GM18907 (cell line): Measurements from ENCODE around the gene THSD7B.
"Not testable (repeated sequence)": the region's sequence is repeated elsewhere in the genome, so short reads cannot be mapped to it uniquely, and the experiment has no call there.

Source experiments
- ATAC-seq: cut with Tn5 transposase; IDR thresholded peaks from one replicate; pipeline ENCODE4 v1.9.1; 2021; ENCODE audit warnings: mild to moderate bottlenecking, moderate library complexity; ENCODE audit not compliant: unreplicated experiment

THSD7B gene, protein sequence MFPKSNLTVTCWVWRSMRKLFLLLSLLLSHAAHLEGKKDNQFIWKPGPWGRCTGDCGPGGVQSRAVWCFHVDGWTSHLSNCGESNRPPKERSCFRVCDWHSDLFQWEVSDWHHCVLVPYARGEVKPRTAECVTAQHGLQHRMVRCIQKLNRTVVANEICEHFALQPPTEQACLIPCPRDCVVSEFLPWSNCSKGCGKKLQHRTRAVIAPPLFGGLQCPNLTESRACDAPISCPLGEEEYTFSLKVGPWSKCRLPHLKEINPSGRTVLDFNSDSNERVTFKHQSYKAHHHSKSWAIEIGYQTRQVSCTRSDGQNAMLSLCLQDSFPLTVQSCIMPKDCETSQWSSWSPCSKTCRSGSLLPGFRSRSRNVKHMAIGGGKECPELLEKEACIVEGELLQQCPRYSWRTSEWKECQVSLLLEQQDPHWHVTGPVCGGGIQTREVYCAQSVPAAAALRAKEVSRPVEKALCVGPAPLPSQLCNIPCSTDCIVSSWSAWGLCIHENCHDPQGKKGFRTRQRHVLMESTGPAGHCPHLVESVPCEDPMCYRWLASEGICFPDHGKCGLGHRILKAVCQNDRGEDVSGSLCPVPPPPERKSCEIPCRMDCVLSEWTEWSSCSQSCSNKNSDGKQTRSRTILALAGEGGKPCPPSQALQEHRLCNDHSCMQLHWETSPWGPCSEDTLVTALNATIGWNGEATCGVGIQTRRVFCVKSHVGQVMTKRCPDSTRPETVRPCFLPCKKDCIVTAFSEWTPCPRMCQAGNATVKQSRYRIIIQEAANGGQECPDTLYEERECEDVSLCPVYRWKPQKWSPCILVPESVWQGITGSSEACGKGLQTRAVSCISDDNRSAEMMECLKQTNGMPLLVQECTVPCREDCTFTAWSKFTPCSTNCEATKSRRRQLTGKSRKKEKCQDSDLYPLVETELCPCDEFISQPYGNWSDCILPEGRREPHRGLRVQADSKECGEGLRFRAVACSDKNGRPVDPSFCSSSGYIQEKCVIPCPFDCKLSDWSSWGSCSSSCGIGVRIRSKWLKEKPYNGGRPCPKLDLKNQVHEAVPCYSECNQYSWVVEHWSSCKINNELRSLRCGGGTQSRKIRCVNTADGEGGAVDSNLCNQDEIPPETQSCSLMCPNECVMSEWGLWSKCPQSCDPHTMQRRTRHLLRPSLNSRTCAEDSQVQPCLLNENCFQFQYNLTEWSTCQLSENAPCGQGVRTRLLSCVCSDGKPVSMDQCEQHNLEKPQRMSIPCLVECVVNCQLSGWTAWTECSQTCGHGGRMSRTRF (N-terminal part only)

DNA sequence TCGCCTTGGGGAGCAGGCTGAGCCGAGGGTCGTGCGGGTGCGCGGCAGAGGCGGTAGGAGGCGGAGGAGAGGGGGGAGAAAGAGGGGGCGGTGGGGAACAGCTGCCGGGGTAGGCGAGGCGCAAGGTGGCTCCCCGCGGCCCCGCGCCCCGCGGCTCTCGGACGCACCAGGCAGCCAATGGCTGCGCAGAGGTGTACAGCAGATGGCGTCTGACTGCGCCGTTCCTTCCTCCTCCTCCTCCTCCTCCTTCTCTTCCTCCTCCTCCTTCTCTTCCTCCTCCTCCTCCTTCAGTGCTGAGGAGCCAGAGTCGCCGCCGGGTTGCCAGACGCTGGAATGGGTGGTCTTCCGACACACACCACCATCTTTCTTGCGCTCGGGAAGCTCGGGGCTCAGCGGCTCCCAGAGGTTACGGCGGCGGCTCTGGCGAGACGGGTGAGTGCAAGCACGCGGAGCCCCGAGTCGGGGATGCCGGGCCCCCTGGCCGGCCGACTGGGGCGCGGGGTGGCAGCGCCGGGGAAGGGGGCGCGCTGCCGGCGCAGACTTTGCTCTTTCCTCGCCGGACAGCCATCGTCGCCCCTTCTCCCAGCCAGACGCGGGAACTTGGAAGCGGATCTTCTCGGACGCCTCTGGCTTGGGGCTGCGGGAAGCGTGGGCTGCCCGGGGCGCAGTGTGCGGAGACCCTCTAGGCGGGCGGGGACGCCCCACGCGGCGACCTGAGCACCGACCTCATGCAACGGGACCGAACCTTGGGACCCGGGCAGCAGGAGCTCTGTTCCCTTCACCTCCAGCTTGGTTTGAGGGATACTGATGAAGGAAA, at the start of gene THSD7B:
Gene THSD7B (plus strand): TSS at position 290 of the 817 bp plus-strand sequence. CDS start 116,634 bp downstream, outside the sequence.
- ATAC-seq = no peak

GRCh38 chr2:136718273-136718672, 47.1 kb upstream of the THSD7B start:
- no peak for ATAC-seq

DNA sequence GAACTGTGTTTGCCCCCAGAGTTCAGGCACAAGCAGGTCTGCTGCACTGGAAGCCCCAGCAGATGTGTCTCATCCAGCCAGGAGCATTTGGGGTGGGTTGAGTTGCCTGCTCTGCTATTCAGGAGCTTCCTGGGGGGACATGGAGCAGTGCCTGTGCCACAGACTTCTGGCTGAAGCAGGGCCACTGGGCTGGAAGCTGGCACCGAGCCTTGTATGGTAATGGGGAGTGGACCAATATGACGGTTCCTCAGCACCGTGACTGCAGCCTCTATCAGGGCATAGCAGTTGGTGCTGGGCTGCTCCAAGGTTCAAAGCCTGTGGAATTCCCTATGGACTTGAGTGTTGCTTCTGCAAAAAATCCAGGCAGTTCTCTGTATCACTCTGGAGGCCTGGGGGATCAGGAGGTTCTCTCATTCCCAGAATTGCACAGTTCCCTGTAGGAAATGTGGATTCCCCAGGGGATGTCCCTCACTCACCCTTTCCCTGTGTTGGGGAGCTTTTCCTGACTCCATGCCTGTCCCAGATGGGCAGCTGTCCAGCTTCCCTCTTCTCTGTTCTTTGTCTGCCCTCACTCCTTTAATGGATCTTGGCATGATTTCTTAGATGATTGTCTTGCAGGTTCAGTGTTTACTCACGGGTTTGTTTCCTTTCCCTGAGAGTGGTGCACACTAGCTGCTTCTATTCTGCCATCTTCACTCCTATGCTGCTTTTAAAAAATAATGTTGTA, 37.2 kb upstream of the THSD7B start:
- no peak for ATAC-seq

GRCh38 chr2:136736236-136736635, 29.1 kb upstream of the THSD7B start:
- no peak for ATAC-seq

- ATAC-seq = no peak
Observed at GRCh38 chr2:136738044-136738443, 27.3 kb upstream of the THSD7B start.

- no peak for ATAC-seq
Observed at GRCh38 chr2:136741471-136741870, 23.9 kb upstream of the THSD7B start.

DNA sequence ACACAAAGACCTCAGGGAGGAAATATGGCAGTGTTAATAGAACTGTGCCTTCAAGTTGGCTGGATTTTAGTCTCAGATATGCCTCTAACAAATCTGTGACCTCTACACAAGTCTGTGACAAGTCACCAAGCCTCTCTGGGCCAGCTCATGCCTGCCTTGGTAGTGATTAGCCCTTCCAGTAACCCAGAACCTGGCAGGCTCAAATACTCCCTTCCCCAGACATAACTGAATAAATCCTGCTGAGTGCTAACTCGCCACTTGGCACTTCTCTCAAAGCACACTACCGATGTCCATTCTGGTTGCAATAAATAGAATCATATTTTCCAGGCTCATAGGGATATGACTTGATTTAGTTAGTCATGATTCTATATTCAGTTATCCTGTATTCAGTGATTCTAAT, 15.3 kb upstream of the THSD7B start:
- no peak for ATAC-seq

- no peak for ATAC-seq
Observed at GRCh38 chr2:136751406-136751805, 13.9 kb upstream of the THSD7B start.

DNA sequence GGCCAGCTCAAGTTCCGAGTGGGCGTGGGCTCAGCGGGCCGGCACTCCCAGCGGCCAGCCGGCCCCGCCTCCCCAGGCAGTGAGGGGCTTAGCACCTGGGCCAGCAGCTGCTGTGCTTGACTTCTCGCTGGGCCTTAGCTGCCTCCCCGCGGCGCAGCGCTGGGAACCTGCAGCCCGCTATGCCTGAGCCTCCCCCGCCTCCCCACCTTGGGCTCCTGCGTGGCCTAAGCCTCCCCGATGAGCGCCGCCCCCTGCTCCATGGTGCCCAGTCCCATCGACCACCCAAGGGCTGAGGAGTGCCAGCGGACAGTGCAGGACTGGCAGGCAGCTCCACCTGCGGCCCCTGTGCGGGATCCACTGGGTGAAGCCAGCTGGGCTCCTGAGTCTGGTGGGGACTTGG, 6.8 kb upstream of the THSD7B start:
- ATAC-seq = not testable (repeated sequence)

DNA sequence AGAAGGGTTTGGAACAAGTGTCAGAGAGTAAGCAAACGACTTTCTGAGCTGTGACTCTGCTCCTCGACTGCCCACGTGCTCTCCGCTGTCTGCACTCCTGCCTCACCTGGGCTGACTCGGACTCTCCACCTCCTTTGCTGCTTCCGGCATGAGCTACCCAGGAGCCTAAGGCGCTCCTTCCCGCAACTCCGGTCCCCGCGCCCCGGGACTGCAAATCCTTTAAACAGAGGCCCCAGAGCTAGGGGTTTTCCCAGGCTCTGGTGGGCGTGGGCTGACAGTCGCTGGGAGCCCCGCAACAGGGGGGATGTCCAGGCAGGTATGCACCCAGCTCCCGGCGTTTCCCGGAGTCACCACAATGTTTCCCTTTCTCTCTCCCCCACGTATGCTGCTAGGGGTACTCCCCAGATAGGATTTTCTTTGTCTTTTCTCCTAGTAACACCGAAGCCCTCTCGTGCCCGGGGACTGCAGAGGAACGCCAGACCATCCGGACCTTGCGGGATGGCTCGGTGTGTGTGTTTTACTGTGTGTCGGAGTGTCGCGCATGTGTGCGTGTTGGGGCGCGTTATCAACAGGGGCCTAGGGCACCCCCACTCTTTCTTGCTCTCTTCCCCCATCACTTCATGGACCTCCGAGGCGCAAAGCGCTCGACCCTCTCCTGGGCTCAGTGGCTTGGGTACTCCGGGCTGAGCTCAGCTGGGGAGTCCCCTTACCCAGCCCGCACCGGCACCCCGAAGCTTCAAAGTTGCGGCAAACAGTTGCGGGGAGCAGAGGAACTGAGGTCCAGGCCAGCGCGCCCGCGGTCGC, 691 bp upstream of the THSD7B start:
- ATAC-seq = no peak

- ATAC-seq = no peak
Observed at GRCh38 chr2:136766073-136766404, 694 bp downstream of the THSD7B start.

DNA sequence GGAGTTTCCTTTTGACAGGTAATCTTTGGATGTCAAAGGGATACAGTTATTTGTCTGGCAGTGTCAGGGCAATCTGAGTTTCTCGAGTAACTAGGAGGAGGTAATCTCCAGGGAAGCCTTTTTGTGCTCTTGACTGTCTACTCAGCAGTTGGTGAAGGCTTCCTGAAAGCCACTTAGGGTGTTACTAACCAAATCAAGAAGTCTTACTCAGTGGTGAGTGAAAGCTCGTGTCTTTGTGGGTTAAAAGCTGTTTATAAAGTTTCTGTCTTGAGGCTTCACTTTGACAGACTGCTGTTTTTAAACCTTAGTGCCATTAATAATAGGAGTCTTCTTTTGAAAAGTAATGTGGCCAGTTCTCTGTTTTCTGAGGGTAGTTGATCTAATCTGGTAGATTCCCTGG, 1.7 kb downstream of the THSD7B start:
- no peak for ATAC-seq

- ATAC-seq = no peak
Observed at GRCh38 chr2:136769871-136770270, 4.5 kb downstream of the THSD7B start.

DNA sequence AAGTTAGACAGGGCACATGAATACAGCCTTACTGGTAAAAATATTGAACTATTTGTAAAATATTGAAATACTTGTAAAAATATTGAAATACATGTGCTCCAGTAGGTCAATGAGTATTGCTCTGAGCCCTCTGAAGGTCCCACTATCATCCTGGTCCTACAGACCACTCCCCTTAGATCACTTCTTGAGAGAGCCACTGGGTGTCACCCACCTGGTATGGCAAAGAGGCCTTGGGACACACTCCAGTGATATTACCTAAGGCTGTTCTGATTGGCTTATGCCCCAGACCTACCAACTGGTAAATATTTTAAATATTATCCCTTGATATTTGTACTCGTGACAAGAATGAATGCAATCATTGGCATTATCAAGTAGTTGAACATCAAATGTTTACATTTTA, 5.0 kb downstream of the THSD7B start:
- ATAC-seq = no peak

- ATAC-seq = no peak
Observed at GRCh38 chr2:136777391-136777790, 12.0 kb downstream of the THSD7B start.

- no peak for ATAC-seq
Observed at GRCh38 chr2:136783856-136784255, 18.5 kb downstream of the THSD7B start.

- ATAC-seq = no peak
Observed at GRCh38 chr2:136785215-136785614, 19.9 kb downstream of the THSD7B start.

- no peak for ATAC-seq
Observed at GRCh38 chr2:136787970-136788369, 22.6 kb downstream of the THSD7B start.

GRCh38 chr2:136796339-136796738, 31.0 kb downstream of the THSD7B start:
- no peak for ATAC-seq
